NCI-H1417 treated with DMSO at 0.1 percent for 48 hours (cell line): ENCODE data around the gene ELF1.

Experiments used
- DNase-seq: peaks from one replicate; lab custom pipeline; 2025; lab: John Stamatoyannopoulos, UW

Gene ELF1

DNA sequence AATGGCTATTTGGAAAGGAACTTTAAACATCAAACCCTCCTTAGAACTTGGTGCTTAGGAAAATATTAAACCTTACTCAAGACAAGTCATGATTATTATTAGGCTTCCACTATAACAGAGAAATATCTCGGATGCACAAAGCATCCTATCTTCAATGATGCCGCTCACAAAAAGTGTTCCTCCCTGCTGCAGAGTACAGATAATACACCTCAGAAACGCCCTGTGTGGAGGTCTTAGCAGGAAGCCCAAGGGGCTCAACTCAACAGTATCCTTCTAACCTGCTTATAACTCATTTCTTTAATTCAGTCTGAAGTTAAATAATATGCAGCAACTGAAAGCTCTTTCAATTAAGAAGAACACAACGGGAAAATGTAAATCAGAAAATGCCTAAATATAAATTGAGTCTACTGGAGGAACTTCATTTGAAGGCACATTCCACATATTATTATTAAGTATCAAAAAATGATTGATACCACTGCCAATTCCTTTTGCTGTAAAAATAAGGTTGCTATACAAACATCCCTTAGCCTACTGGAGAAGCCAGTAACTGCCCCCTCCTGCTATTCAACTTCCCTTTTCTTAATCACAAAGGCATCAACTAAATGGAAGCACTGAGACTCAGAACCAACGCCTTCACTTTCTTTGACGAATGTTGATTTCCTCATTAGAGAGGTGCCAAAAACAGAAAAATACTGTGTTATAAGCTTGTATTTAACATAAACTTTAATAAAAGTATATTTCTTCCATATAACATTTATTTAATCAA lies 12.0 kb downstream of the ELF1 start:
- DNase-seq: no peak

DNA sequence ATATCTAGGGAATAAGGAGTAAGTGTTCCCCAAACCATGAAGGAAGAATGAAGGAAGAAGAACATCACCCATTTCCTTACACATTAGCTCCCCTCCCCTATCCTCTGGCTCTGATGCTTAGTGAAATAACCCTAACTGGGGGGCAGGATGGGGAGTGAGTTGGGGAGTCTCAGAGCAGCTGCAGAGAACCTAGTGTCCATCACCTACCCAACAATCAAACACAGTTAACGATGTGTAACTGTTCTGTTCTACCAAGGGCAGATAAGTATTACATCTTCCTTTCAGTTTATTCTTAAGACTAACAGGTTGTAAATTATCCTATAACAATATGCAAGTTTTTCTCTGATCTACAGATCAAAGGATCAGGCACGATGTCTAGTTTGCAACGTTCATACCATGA lies 12.8 kb downstream of the ELF1 start:
- DNase-seq: no peak

DNA sequence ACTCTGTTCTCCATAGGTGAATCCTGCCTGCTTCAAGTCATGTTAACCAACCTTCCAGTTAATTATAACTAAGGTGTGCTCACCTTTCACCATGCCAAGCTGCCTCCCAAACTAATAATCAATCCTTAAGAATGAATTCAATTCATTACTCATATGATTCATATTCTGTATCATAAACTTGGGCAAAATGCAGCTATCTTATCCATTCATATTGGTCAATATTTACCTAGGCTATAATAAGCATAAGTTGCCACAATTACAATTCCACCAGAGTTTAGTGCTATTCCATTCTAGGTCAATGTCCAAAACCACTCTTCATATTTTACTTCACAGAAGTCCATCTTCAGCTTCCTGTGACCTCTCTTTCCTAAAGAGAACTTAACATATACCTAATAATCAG lies 13.4 kb downstream of the ELF1 start:
- DNase-seq: no peak

DNA sequence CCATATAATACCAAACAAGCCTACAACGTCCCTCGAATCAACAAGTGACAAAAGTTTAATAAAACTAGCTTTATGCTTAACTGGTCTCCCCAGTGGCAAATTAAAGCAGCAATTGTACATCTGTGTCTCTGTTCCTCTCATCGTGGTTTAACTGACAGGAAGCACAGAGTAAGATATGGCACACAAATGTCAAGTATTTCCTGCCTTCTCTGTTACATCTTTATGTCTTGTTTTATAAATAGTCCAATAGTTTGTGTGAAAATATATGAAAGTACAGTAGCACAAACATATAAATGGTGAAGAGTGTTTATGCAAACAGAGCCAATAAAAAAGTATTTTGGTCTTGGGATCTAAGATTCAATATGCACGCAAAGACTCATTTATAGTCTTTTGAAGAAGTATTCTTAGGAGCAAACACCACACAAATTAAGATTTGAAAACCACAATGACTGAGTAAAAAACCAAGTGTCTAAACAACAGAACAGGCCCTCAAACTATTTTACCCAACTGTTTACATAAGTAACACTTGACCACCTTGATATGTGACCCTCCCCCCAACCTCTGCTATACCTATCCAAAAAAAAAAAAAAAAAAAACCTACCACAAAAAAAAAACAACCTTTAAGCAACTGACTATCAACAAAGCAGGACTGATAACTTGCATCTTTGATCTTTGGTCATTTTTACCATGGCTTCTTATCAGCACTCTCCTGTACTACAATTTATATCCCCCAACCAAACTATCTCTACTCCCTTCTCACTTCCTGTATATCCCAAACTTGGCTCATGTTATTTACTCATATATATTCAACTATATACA lies 14.0 kb downstream of the ELF1 start:
- DNase-seq: no peak

DNA sequence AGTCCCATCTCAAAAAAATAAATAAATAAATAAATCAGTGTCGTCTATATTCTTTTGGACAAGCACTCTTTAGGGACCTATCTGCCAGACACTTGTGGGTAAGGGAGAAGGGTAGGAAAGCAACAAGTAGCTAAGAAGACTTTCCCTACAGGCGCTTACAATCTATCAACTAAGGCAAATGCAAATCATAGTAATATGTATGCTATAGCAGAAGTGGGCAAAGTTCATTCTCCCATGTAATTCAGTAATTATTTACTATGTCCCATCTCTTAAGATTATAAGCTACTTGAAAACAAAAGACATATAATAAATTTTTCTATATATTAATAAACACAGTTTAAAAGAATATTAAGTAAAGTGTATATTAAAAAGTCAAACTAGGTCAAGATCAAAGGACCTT lies 16.5 kb downstream of the ELF1 start:
- DNase-seq: no peak

GRCh38 chr13:41001695-41002094 lies 17.4 kb downstream of the ELF1 start:
- no peak for DNase-seq

GRCh38 chr13:40999416-40999815 lies 19.7 kb downstream of the ELF1 start:
- no peak for DNase-seq

- no peak for DNase-seq
These were observed 22.6 kb downstream of the ELF1 start for GRCh38 chr13:40996426-40997092.

DNA sequence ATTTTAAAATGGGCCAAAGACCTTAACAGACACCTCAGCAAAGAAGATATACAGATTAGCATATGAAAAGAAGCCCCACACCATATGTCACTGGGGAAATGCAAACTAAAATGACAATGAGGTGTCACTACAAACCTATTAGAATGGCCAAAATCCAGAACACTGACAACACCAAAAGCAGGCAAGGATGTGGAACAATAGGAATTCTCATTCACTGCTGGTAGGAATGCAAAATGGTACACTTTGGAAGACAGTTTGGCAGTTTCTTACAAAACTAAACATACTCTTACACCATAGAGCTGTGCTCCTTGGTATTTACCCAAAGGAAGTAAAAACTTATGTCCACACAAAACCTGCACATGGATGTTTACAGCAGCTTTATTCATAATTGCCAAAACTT lies 23.1 kb downstream of the ELF1 start:
- DNase-seq: no peak

- no peak for DNase-seq
These were observed 24.4 kb downstream of the ELF1 start for GRCh38 chr13:40994581-40995230.

DNA sequence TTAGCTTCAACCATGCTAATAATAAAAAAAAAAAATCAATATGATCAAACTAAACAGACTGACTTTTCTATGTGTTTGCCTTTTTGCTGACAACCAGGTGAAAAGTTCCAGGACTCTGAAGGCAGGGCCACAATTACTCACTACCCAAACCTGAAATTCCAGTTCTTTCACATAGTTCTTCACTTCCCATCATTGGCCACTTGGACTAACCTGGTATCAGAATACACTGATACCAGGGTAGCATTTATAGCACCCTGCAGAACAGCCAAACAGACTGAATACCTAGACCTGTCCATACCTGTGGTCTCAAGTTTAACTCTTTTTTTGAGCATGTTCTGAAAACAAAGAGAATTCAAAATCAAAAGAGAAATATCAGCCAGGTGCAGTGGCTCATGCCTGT lies 25.1 kb downstream of the ELF1 start:
- DNase-seq: peak; percentile 49

- DNase-seq: no peak
These were observed 26.2 kb downstream of the ELF1 start for GRCh38 chr13:40992678-40993518.

DNA sequence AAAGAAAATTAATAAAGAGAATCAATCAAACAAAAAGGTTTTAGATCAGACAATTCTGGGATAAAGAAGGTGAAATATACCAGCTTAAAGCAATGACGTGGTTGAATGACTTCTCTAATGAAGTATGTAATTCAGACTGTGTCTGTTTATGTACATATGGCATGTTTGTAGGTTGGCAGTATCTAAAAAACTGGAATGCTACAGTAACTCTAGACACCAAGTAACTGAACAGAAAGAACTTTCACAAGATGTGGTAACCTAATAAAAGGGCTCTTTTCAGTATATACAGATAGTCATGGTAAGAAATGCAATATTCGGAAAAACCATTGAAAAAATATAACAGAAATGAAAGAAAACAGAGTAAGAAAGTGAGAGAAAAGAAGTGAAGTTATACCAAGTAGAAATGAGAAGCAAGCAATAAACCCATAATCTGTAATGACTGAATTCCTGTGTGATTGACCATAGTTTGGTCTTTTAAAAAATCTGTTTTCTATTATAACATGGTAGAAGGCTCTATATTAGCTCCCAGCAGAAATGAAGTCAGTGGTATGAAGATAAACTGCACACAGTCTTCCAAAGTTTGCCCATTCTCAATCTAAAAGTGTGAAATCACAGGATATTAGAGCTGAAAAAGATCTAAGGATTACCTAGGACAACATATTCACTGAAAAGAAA lies 31.4 kb downstream of the ELF1 start:
- DNase-seq: no peak

DNA sequence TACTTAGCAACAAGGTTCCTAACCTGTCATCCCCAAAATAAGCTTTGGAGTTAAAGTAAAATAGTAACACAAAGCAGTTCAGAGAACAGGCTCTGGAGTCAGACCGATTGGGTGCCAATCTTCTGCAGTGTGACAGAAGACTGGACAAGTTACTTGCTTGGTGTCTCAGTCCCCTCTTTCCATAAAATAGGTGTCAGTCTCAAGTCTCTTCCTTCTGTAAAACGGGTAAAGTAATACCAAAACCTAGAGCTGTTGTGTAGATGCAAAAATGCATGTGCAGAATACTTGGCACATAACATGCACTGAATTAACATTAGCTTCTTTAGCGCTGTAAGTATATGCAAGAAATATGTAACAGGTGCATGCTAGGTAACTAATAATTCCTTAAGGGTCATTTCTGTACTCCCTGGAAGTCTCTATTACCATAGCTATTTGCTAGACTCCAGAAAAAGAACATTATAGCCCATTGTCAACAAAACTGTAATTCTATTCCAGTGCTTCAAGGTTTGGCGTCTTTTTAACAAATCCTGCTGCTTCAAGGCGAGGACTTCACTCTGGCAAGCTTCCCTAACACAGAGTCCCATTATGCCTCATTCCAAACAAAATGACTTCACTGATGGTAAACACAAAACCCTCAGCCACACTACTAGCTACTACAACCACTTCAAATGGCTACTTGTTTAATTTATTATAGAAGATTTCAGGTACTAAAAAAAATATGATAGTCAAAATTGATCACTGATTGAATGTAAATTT lies 32.8 kb downstream of the ELF1 start:
- no peak for DNase-seq

GRCh38 chr13:40985381-40986100 lies 33.6 kb downstream of the ELF1 start:
- DNase-seq: no peak

GRCh38 chr13:40984668-40985366 lies 34.3 kb downstream of the ELF1 start:
- DNase-seq: no peak

- no peak for DNase-seq
These were observed 35.1 kb downstream of the ELF1 start for GRCh38 chr13:40983725-40984667.

- no peak for DNase-seq
These were observed 35.9 kb downstream of the ELF1 start for GRCh38 chr13:40983259-40983658.
